D721Med (cell line): ENCODE data around the gene N4BP2L2.

ENCODE experiments used
- DNase-seq: peaks from one replicate; pipeline ENCODE4 v3.0.0; 2011; ENCODE audit warnings: low spot score; ENCODE audit not compliant: insufficient read length
- FAIRE-seq: peaks from 2 replicates; lab custom pipeline; 2011; peaks lifted over from hg19 to GRCh38; lab: Jason Lieb, UNC
- CTCF ChIP-seq: IDR thresholded peaks from 2 replicates; pipeline ENCODE4 v1.5.1; 2012; ENCODE audit warnings: mild to moderate bottlenecking, control low read depth; ENCODE audit not compliant: insufficient read depth; ENCODE audit errors: missing control alignments

The N4BP2L2 gene

DNA sequence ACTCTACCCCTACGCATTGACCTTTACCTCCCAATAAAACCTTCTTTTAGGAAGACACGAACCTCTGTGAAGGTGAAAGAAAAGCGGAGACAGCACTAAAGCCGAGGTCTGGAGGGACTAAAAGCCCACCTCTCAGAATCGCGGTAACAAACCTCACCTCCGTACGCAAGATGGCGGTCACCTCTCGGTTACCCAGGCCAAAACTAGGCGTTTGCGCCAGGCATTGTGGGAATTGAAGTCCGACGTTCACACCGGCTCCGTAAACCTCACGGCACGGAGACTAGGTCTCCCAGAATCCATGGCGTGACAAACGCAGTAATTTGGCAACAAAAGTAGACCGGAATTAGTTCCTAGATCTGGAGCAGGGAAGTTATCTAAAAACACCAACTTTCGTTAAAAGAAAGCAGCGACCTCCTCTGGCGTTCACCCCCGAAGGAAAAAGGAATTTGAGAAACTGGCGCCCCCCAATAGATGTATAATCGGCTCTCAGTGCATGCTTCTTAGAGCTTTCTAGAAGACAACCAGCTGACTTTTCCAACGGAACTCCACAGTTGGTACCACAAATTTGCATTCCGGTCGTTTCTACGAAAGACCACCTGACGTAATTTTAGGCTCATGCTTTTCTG is at the start of gene N4BP2L2:
TSS of gene N4BP2L2 (minus strand) at position 175 of the 626 bp plus-strand sequence. CDS start 1,768 bp downstream, outside the sequence.
- peak; percentile 40 for TF ChIP-seq CTCF
- FAIRE-seq (peak; percentile 92), DNase-seq (peak; percentile 37)

- peak; percentile 80 for FAIRE-seq
Observed at GRCh38 chr13:32587811-32588170, 49.2 kb upstream of the N4BP2L2 start.

GRCh38 chr13:32587011-32587810 is 48.6 kb upstream of the N4BP2L2 start:
- no peak for FAIRE-seq
- DNase-seq: no peak
- no peak for TF ChIP-seq CTCF

More at GRCh38 chr13:32587811-32588170, 49.2 kb upstream of the N4BP2L2 start:
- TF ChIP-seq CTCF: no peak
- no peak for DNase-seq

GRCh38 chr13:32586080-32586900 is 47.7 kb upstream of the N4BP2L2 start, which contains the start of gene PDS5B:
TSS of gene PDS5B (plus strand) at chr13:32586452. CDS start at chr13:32648773, 62,321 bp downstream.
- FAIRE-seq (peak; percentile 48), DNase-seq (peak; percentile 45)
- peak; percentile 63 for TF ChIP-seq CTCF

DNA sequence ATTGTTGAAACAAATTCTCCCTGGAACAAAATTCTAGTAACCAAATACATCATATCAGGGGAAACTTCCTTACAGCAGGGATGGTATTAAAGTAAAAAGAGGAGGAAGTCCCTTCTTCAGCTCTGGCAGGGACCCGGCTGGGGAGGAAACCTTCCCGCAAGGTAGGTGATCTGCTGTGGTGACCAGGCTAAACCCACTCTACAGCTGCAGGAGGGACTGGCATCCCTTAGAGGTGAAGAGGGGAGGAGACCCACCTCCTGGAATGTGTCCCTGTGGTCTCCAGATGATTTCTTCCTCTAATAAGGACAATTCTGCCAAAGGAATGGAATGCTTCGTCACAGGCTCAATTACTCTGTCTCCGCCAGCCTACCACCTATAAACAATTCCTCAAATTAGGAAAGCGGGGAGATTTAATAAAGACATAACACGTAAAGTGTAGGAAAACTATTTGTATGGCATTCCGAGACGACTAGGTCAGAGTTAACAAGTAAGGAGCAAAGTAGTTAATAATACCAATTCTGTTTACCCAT is 47.0 kb upstream of the N4BP2L2 start:
- no peak for TF ChIP-seq CTCF
- FAIRE-seq: no peak
- no peak for DNase-seq

- no peak for TF ChIP-seq CTCF
- no peak for DNase-seq
- no peak for FAIRE-seq
Observed at GRCh38 chr13:32582991-32583390, 44.4 kb upstream of the N4BP2L2 start.
